ENCODE results near the gene DENND1A. TPM values are rescaled to one million over a fixed set of nuclear protein-coding genes. Genes with fewer than 3 reads are reported as not detected.

The DENND1A gene
- total and polyA plus RNA-seq, 4 donors: 7.9 to 22.0 (median 13.9) TPM

- no peaks in the 10 kb centered on the region for H3K27me3 ChIP-seq (ENCODE audit: control insufficient read depth in 4 of 4, insufficient read depth in 4 of 4, low read length in 3 of 4)
- no peak overlapping the region for H3K27ac ChIP-seq (ENCODE audit: low read depth in 1 of 2, low read length in 2 of 2)
- H3K36me3 ChIP-seq (ENCODE audit: control insufficient read depth in 4 of 4, insufficient read depth in 3 of 4, low read depth in 1 of 4, low read length in 3 of 4): no peaks in the 10 kb centered on the region
- H3K4me3 ChIP-seq (ENCODE audit: low read depth in 1 of 3, low read length in 3 of 3): no peak overlapping the region
- no peak for DNase-seq (ENCODE audit: low spot score)
- 71% methylated on average over 10 of the region's 10 CpGs for WGBS
- no peaks in the 10 kb centered on the region for H3K4me1 ChIP-seq (ENCODE audit: control insufficient read depth in 4 of 4, insufficient read depth in 4 of 4, low read length in 3 of 4)
- TF ChIP-seq TAF1 (conservative IDR thresholded peaks at IDR 0.05): no peak
- TF ChIP-seq HNF4A (conservative IDR thresholded peaks at IDR 0.05): no peak
- no peak for TF ChIP-seq CTCF (IDR thresholded peaks at IDR 0.05; ENCODE audit: low read depth, low read length, missing input control)
- TF ChIP-seq FOXA2 (IDR thresholded peaks at IDR 0.05): no peak
- TF ChIP-seq REST (IDR thresholded peaks at IDR 0.05): no peak
- TF ChIP-seq FOXA1 (IDR thresholded peaks at IDR 0.05): no peak
- TF ChIP-seq YY1 (IDR thresholded peaks at IDR 0.05): no peak
- TF ChIP-seq SP1 (IDR thresholded peaks at IDR 0.05): no peak
- no peak for TF ChIP-seq ATF3 (IDR thresholded peaks at IDR 0.05)
- TF ChIP-seq EGR1 (IDR thresholded peaks at IDR 0.05; ENCODE audit: low read depth in 2 of 2): no peak
- no peak for TF ChIP-seq MAX (IDR thresholded peaks at IDR 0.05)
- no peak for TF ChIP-seq RAD21 (IDR thresholded peaks at IDR 0.05)
- TF ChIP-seq GABPA (IDR thresholded peaks at IDR 0.05 in 1 of 2, conservative IDR thresholded peaks at IDR 0.05 in 1 of 2): no peak
- no peak for TF ChIP-seq RXRA (IDR thresholded peaks at IDR 0.05)
- no peak overlapping the region for H3K9ac ChIP-seq (ENCODE audit: low read depth in 1 of 2, low read length in 2 of 2)
- no peaks in the 10 kb centered on the region for H3K9me3 ChIP-seq (ENCODE audit: control insufficient read depth in 4 of 4, low read length in 3 of 4)
Measured at GRCh38 chr9:123361086-123361730, 568.7 kb downstream of the DENND1A start.

- peak; percentile 100 for DNase-seq (ENCODE audit: low spot score)
- Histone ChIP-seq H3K4me1 (ENCODE audit: control insufficient read depth in 4 of 4, insufficient read depth in 4 of 4, low read length in 3 of 4) (no peaks in the 10 kb centered on the region), H3K27me3 (ENCODE audit: control insufficient read depth in 4 of 4, insufficient read depth in 4 of 4, low read length in 3 of 4) (no peaks in the 10 kb centered on the region), H3K4me3 (ENCODE audit: low read depth in 1 of 3, low read length in 3 of 3) (no peak overlapping the region), H3K9ac (ENCODE audit: low read depth in 1 of 2, low read length in 2 of 2) (no peak overlapping the region), H3K9me3 (ENCODE audit: control insufficient read depth in 4 of 4, low read length in 3 of 4) (no peaks in the 10 kb centered on the region), H3K36me3 (ENCODE audit: control insufficient read depth in 4 of 4, insufficient read depth in 3 of 4, low read depth in 1 of 4, low read length in 3 of 4) (no peaks in the 10 kb centered on the region), H3K27ac (ENCODE audit: low read depth in 1 of 2, low read length in 2 of 2) (no peak overlapping the region)
- WGBS: 46% methylated on average over 22 of the region's 22 CpGs
- TF ChIP-seq REST (IDR thresholded peaks at IDR 0.05) (no peak), NR2F2 (IDR thresholded peaks at IDR 0.05) (no peak), TAF1 (conservative IDR thresholded peaks at IDR 0.05) (no peak), FOXA1 (IDR thresholded peaks at IDR 0.05) (no peak), RXRA (IDR thresholded peaks at IDR 0.05) (peak in 1 of 2 donors; percentile 21)
Measured at GRCh38 chr9:123360161-123361085, 569.5 kb downstream of the DENND1A start.
